MM.1S (cell line): ENCODE measurements around the gene E2F2.

Experiments
- CTCF ChIP-seq: fragments of 300-600 bp; sonication (generic); IDR thresholded peaks from 2 replicates; pipeline ENCODE4 v1.5.1; 2016; ENCODE audit warnings: antibody characterized with exemption, low read length, mixed read lengths
- EZH2phosphoT487 ChIP-seq: fragments of 300-600 bp; sonication (generic); IDR thresholded peaks from 2 replicates; pipeline ENCODE4 v1.6.1; 2018; ENCODE audit warnings: antibody characterized with exemption, low read length

- no peak for TF ChIP-seq CTCF
- TF ChIP-seq EZH2phosphoT487, result no peak
Observed at GRCh38 chr1:23477359-23478144, 53.5 kb downstream of the E2F2 start.
